Prostate gland (tissue), 2 donors: ENCODE measurements around the gene SPTLC1.

ENCODE experiments used
- CTCF ChIP-seq, 4 experiments: fragments of 200-600 bp in 2 of 4; fragments of 450-650 bp in 2 of 4; sonication (generic) in 2 of 4; IDR thresholded peaks; 1 replicate in 3 of 4; 2 replicates in 1 of 4; pipeline ENCODE4 v1.5.1; 2016 to 2019; ENCODE audit warnings: antibody characterized with exemption in 4 of 4, mild to moderate bottlenecking in 2 of 4, moderate library complexity in 2 of 4
- POLR2A ChIP-seq: fragments of 450-650 bp; IDR thresholded peaks from one replicate; pipeline ENCODE4 v1.6.1; 2016; ENCODE audit warnings: antibody characterized with exemption, mild to moderate bottlenecking
- POLR2AphosphoS5 ChIP-seq: sonication (generic); formaldehyde crosslinking; IDR thresholded peaks from one replicate; pipeline ENCODE4 v1.6.1; 2017; ENCODE audit warnings: antibody characterized with exemption

- no peak for TF ChIP-seq CTCF (IDR thresholded peaks at IDR 0.05)
- no peak for TF ChIP-seq POLR2AphosphoS5
- TF ChIP-seq POLR2A: no peak
Measured at GRCh38 chr9:92044936-92045335, 70.3 kb downstream of the SPTLC1 start.
